T-helper 9 cell (primary cell): ENCODE measurements around the gene IFIT1.
"Not testable (repeated sequence)": the region's sequence is repeated elsewhere in the genome, so short reads cannot be mapped to it uniquely, and the experiment has no call there.

Experiments
- DNase-seq: peaks from one replicate; pipeline ENCODE4 v3.0.0-alpha.2; 2020

IFIT1 gene

DNA sequence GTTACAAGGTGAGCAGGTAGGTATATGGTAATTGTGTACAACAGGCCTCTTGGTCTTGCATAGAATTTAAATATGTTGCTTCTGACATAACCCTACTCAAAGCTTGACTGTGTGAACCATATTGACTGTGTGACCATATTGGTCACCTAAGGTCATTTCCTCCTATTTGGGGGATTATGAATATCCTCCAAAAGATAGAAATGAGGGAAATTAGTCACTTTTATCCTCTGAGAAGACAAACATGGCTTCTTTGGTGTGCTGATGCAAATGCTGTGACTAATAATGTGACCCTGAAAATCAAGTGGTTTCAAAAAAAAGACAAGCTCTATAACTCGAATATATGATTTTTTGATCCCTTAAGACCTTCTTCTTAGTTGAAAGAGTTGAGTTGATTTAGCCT lies 49.9 kb downstream of the IFIT1 start:
- DNase-seq, result no peak

DNA sequence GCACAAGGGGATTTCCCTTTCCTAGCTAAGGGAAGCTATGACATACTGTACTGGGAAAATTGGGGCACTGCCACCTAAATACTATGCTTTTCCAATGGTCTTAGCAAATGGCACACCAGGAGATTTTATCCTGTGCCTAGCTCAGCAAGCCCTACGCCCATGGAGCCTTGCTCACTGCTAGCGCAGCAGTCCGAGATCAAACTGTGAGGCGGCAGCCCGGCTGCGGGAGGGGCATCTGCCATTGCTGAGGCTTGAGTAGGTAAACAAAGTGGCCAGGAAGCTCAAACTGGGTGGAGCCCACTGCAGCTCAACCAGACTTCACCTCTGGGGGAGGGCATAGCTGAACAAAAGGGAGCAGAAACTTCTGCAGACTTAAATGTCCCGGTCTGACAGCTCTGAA lies 52.4 kb downstream of the IFIT1 start:
- DNase-seq, result not testable (repeated sequence)

DNA sequence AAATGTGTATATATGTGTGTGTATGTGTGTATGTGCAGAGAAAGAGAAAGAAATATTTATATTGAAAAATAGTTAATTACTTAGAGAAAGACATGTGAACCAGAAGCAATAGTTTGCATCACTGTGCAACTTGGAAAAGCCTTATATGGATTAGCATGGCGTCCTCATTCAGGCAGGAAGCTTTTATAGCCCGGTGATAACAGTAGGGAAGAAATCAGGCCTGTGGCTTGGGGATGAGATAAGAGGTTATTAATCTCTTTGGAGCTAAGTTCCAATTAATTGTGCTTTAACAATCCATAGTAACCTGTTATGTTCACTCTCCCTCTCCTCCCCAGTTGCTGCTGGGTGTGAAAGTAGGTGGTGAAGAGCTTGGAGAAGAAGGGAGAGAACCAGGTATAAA lies 58.5 kb downstream of the IFIT1 start:
- DNase-seq, result no peak

GRCh38 chr10:89452193-89452592 lies 59.8 kb downstream of the IFIT1 start:
- DNase-seq, result no peak

DNA sequence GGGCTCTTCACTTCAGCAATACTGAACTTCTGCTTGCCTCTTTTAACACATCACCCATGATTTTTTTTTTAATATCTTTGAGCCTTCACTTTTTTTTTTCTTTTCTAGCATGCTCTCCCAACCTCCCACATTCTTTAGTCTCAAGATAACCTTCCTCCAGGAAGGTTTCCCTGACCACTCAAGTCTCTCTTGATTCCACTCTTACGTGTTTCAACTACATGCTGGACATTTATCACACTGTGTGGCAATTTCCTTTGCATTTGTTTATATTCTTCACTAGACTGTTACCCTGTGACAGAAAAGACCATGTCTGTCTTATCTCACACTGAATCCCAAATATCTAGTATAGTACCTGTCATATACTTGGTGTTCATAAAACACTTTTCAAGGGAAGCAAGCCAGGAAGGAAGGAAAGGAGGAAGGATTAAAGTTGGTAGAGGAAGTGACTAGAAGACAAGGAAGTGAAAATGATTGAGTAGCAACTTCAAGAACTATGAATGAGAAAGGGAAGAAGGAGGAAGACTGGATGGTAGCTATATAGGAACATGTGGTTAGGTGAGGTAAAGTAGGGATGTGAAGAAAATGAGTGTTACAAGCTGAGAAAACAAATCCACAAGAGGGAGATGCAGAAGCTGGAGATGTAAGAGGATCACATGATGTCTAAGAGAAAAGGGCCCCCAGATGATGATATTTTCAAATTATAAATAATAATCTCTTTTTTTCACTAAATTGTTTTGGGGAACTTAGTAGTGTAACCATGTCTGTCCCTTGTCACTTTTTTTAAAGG lies 62.3 kb downstream of the IFIT1 start:
- no peak for DNase-seq
